Heart right ventricle (tissue), 16 donors: ENCODE measurements around the gene ANKRD33. TPM values are rescaled to one million over a fixed set of nuclear protein-coding genes. Genes with fewer than 3 reads are reported as not detected.

Source experiments
- ATAC-seq, 8 donors: fragments of 200-7000 bp; cut with Tn5 transposase; one replicate each; pipeline ENCODE4 v1.9.1; 2020; ENCODE audit warnings: mild to moderate bottlenecking in 8 of 8, moderate library complexity in 8 of 8, moderate number of reproducible peaks in 1 of 8
- DNase-seq, 2 donors: peaks; one replicate each; pipeline ENCODE4 v3.0.0-alpha.2; 2020
- H3K27ac ChIP-seq, 10 donors: fragments of 200-600 bp; sonication (generic) in 2 of 10; one replicate each; pipeline versions ENCODE4 v1.5.0 to v1.8.0; 2020 to 2022; ENCODE audit warnings: mild to moderate bottlenecking in 3 of 10
- H3K27me3 ChIP-seq, 7 donors: fragments of 200-600 bp; one replicate each; pipeline ENCODE4 v1.8.0; 2021 to 2022; ENCODE audit warnings: mild to moderate bottlenecking in 2 of 7
- H3K36me3 ChIP-seq, 9 donors: fragments of 200-600 bp; sonication (generic) in 1 of 9; one replicate each; pipeline versions ENCODE4 v1.5.0 to v1.8.0; 2020 to 2022; ENCODE audit warnings: mild to moderate bottlenecking in 2 of 9
- H3K4me1 ChIP-seq, 9 donors: fragments of 200-600 bp; sonication (generic) in 1 of 9; one replicate each; pipeline versions ENCODE4 v1.5.0 to v1.8.0; 2020 to 2022; ENCODE audit warnings: mild to moderate bottlenecking in 4 of 9
- H3K4me3 ChIP-seq, 10 donors: fragments of 200-600 bp; sonication (generic) in 2 of 10; one replicate each; pipeline versions ENCODE4 v1.5.0 to v1.8.0; 2020 to 2022; ENCODE audit warnings: mild to moderate bottlenecking in 7 of 10, moderate library complexity in 2 of 10
- H3K9me3 ChIP-seq, 11 donors: fragments of 200-600 bp in 10 of 11; sonication (generic) in 2 of 11; one replicate each; pipeline versions ENCODE4 v1.5.0 to v1.8.0; 2013 to 2022; ENCODE audit warnings: mild to moderate bottlenecking in 2 of 11, control low read depth in 1 of 11, moderate library complexity in 1 of 11
- CTCF ChIP-seq, 9 donors: fragments of 200-600 bp; sonication (generic) in 2 of 9; IDR thresholded peaks; one replicate each; pipeline versions ENCODE4 v1.5.0 to v1.8.0; 2021 to 2022; ENCODE audit warnings: antibody characterized with exemption in 9 of 9, mild to moderate bottlenecking in 5 of 9, moderate library complexity in 1 of 9
- WGBS, 2 donors: extraction: QIAGEN DNeasy Blood & Tissue Kit; methylation state at CpG; one replicate each; pipeline ENCODE4 v1.1.7; 2013; ENCODE audit warnings: inconsistent platforms in 1 of 2; 5-methylcytosine and 5-hydroxymethylcytosine counted together
- intact Hi-C, 10 donors: fragments of 100-400 bp; cut with DNase I; formaldehyde crosslinking; loops; one replicate each; pipeline versions ENCODE4 v1.11.1 to v1.14.2; 2022
- polyA plus RNA-seq, 2 donors: library from polyadenylated mRNA; stranded (reverse); fragments of 200-250 nt; gene quantifications; one replicate each; pipeline ENCODE4 v1.2.3, GENCODE V29; 2013
- total RNA-seq, 10 donors: library from RNA; stranded (reverse); fragmentation: NEBNext Ultra II Directional in 3 of 10; extraction: Animal tissue kit (Norgen Biotek cat#: 25700) in 3 of 10; gene quantifications; one replicate each; pipeline versions ENCODE4 v1.2.1 to v1.2.4, GENCODE V29; 2021 to 2023
- donor health status: Arrhythmogenic right ventricular cardiomyopathy.
- donor health status: ischemic (EF 13 %, LVEDD 7.1; RV severe dilation, severe dysfunction).
- donor health status: healthy with polysubstance abuse.
- donor health status: DM: no; HTN: yes; CAD: no.
- donor health status: DM: no; HTN: no; CAD: no.
- donor health status: ischemic (EF 25% LVEDD 6.9; RV normal size, moderate dysfunction).
- donor health status: ischemic (EF 25% LVEDD 5.7; RV mildly dilated, moderate dysfunction).
- donor health status: healthy.
- donor health status: DM: yes; HTN: yes; CAD: no.
- donor health status: Ischemic cardiomyopathy.
- donor health status: ischemic (EF 35%, LVEDD 5.7; RV mildly dilated, moderate dysfunction).
- donor health status: nonischemic (EF 11% LVEDD 7.7; RV severe dilation, severe dysfunction).
- donor health status: DM: yes; HTN: yes; CAD: no.
- donor health status: PGD.
- donor health status: ischemic (EF 29% LVEDD 5.4; RV normal size, mild dysfunction).
- donor health status: nonischemic (EF 23%, LVEDD 6.1; RV moderate dilation, normal function).

ANKRD33 gene
- total and polyA plus RNA-seq, 12 donors: 0.01 TPM; not detected in 11

DNA sequence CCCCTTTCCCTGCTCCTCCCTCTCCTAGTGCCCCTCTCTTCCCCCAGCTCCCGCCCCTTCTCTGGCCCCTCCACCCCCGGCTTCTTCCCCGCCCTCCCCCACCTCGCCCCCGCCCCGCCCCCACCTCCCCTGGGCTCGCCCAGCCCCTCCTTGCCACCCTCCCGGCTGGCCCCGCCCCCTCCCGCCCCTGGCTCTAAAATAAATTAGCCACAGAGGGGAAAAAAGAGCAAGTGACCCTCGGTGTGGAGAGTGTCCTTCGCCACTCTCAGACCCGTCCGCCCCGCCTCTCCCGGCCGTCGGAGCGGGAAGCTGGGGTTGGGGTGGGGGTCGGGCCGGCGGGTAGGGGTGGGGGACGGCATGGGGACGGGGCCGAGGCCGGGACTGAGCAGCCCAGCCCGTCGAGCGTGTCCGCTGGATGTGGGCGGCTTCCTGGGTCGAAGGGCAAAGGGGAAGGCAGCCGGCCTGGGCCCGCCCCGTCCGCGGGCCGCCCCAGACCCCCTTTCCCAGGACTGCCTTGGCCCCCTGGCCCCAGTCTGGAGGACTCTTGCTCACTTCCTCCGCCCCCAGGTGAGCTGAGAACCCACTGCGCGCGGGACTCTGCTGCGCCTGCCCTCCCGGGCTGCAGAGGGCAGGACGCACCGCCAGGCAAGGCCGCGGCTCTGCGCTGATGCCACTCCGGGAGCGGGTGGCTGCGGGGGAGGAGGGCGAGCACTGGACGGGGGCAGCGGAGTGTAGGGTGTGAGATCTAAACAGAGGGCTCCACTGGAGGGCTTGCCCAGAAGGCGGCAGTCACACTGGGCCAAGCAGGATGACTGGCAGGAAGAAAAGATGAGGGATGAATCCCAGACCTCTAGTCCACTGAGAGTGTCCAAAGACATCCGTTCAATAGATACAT lies 38.8 kb upstream of the ANKRD33 start:
- no peaks in the 10 kb centered on the region for H3K36me3 ChIP-seq
- peaks cover 9 to 58% (median 41%) of the 10 kb centered on the region in 7 donors for H3K27me3 ChIP-seq
- DNase-seq (peak; percentile 36 to 39), ATAC-seq (peak in 6 of 8 donors; percentile 7 to 41 (median 28))
- peak in 3 of 9 donors; percentile 16 to 44 (median 36) for TF ChIP-seq CTCF (IDR thresholded peaks at IDR 0.05)
- H3K4me3 ChIP-seq: peak overlapping the region; percentile 43 to 72 (median 64)
- H3K27ac ChIP-seq: peak overlapping the region; percentile 35 to 87 (median 80)
- WGBS, 2 donors: 33% methylated on average over 32 to 57 of the region's 57 CpGs
- H3K9me3 ChIP-seq: no peaks in the 10 kb centered on the region
- intact Hi-C loops: no loop called here
- peaks cover 9 to 62% (median 45%) of the 10 kb centered on the region in 9 donors for H3K4me1 ChIP-seq

- Histone ChIP-seq H3K27ac (peak overlapping the region in 9 of 10 donors; percentile 5 to 85 (median 73)), H3K9me3 (no peaks in the 10 kb centered on the region), H3K27me3 (peaks cover 9 to 47% (median 30%) of the 10 kb centered on the region in 7 donors), H3K4me1 (peaks cover 9 to 63% (median 45%) of the 10 kb centered on the region in 9 donors), H3K36me3 (no peaks in the 10 kb centered on the region), H3K4me3 (no peak overlapping the region)
- WGBS, 2 donors: 76 to 82% methylated on average over 8 of the region's 8 CpGs
- intact Hi-C loops: no loop called here
- DNase-seq: no peak
- no peak for TF ChIP-seq CTCF (IDR thresholded peaks at IDR 0.05)
- ATAC-seq: no peak
These were observed 37.6 kb upstream of the ANKRD33 start for GRCh38 chr12:51850081-51850964.

DNA sequence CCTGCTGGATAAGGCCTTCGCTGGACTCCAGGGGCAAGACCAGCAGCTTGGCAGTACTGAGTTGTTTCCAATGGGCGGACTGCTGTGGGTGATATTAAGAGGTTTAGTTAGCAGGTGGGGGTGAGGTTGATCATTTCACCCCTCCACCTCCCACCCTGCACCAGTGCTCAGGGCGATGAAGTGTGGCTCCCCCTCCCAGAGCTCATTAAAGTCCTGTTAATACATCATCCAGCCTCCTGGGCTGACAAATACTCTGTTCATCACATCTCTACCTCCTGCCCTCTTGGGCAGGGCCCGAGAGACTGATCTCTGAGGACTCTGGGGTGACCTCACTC lies 37.0 kb upstream of the ANKRD33 start:
- DNase-seq (no peak), ATAC-seq (no peak)
- Histone ChIP-seq H3K27ac (peak overlapping the region; percentile 5 to 85 (median 70)), H3K27me3 (peaks cover 8 to 41% (median 25%) of the 10 kb centered on the region in 7 donors), H3K4me3 (no peak overlapping the region), H3K36me3 (no peaks in the 10 kb centered on the region), H3K9me3 (no peaks in the 10 kb centered on the region), H3K4me1 (peaks cover 14 to 69% (median 47%) of the 10 kb centered on the region in 9 donors)
- intact Hi-C loops: no loop called here
- TF ChIP-seq CTCF (IDR thresholded peaks at IDR 0.05): no peak
- WGBS, 2 donors: 82 to 85% methylated on average over 4 of the region's 4 CpGs
